Caco-2 (cell line): Measurements from ENCODE around the gene ADAMTS13. TPM values are rescaled to one million over a fixed set of nuclear protein-coding genes. Genes with fewer than 3 reads are reported as not detected.

ENCODE experiments used
- BruUV-seq: library from RNA; stranded (reverse); fragments of 400-500 nt; replicated peaks from 2 replicates; lab custom pipeline; 2021; lab: Mats Ljungman, UMichigan
- CTCF ChIA-PET: fragments of 300-600 bp; sonication (Branson Sonifier 250); formaldehyde crosslinking; loops from one replicate; lab custom pipeline; 2022; ENCODE audit warnings: antibody characterized with exemption; lab: Charles Lee
- POLR2A ChIA-PET: fragments of 300-600 bp; sonication (Branson Sonifier 250); formaldehyde crosslinking; loops from one replicate; lab custom pipeline; 2022; ENCODE audit warnings: antibody characterized with exemption; lab: Charles Lee
- DNase-seq, 2 experiments: peaks; one replicate each; pipeline versions ENCODE4 v3.0.0 to v3.0.0-alpha.2; 2020 to 2022
- H3K27me3 ChIP-seq: replicated peaks from 2 replicates; pipeline ENCODE4 v1.6.0; 2011; ENCODE audit warnings: low read length; ENCODE audit not compliant: control insufficient read depth, insufficient read depth
- H3K36me3 ChIP-seq: 2 replicates; pipeline ENCODE4 v1.5.1; 2011; ENCODE audit warnings: low read length; ENCODE audit not compliant: control insufficient read depth, insufficient read depth
- H3K4me1 ChIP-seq: fragments of 250-450 bp; sonication (Bioruptor Pico); 2 replicates; pipeline ENCODE4 v1.5.1; 2020; ENCODE audit warnings: mild to moderate bottlenecking
- H3K4me3 ChIP-seq: 2 replicates; pipeline ENCODE4 v1.5.1; 2011; ENCODE audit warnings: low read depth, mild to moderate bottlenecking, control low read depth, low read length
- H3K9me3 ChIP-seq: fragments of 250-450 bp; sonication (Bioruptor Pico); 2 replicates; pipeline ENCODE4 v1.5.1; 2020; ENCODE audit warnings: mild to moderate bottlenecking, moderate library complexity
- H3K27ac Mint-ChIP-seq: one replicate; pipeline ENCODE4 v1.8.0; 2022; ENCODE audit warnings: mixed read lengths; ENCODE audit not compliant: unreplicated experiment
- H3K27me3 Mint-ChIP-seq: one replicate; pipeline ENCODE4 v1.8.0; 2022; ENCODE audit warnings: mixed read lengths; ENCODE audit not compliant: insufficient read depth, unreplicated experiment
- H3K36me3 Mint-ChIP-seq: one replicate; pipeline ENCODE4 v1.8.0; 2022; ENCODE audit warnings: mild to moderate bottlenecking, mixed read lengths; ENCODE audit not compliant: insufficient read depth, unreplicated experiment
- H3K4me1 Mint-ChIP-seq: one replicate; pipeline ENCODE4 v1.8.0; 2022; ENCODE audit warnings: low read depth, mixed read lengths; ENCODE audit not compliant: unreplicated experiment
- H3K4me3 Mint-ChIP-seq: one replicate; pipeline ENCODE4 v1.8.0; 2022; ENCODE audit warnings: mild to moderate bottlenecking, moderate library complexity, mixed read lengths; ENCODE audit not compliant: unreplicated experiment
- H3K9me3 Mint-ChIP-seq: one replicate; pipeline ENCODE4 v1.8.0; 2022; ENCODE audit warnings: mixed read lengths; ENCODE audit not compliant: unreplicated experiment
- intact Hi-C: fragments of 100-400 bp; cut with micrococcal nuclease; formaldehyde crosslinking; loops from one replicate; pipeline ENCODE4 v1.10.0; 2022; ENCODE audit not compliant: unreplicated experiment
- total RNA-seq: library from RNA; stranded (reverse); gene quantifications from 2 replicates; pipeline ENCODE4 v1.2.3, GENCODE V29; 2022
- TF ChIP-seq, protein P1 (sequence below), 2 experiments: fragments of 200-600 bp in 1 of 2; IDR thresholded peaks; 1 replicate in 1 of 2; 2 replicates in 1 of 2; pipeline versions ENCODE4 v1.5.1 to v1.8.0; 2011 to 2022; ENCODE audit warnings: antibody characterized with exemption in 1 of 2, control low read depth in 1 of 2, inconsistent platforms in 1 of 2, low read depth in 1 of 2, low read length in 1 of 2, mild to moderate bottlenecking in 1 of 2, moderate library complexity in 1 of 2; ENCODE audit not compliant: insufficient read depth in 1 of 2, severe bottlenecking in 1 of 2, unreplicated experiment in 1 of 2

ADAMTS13 gene
- total RNA-seq, 1 experiment from 2014 or later = 6.2 TPM

DNA sequence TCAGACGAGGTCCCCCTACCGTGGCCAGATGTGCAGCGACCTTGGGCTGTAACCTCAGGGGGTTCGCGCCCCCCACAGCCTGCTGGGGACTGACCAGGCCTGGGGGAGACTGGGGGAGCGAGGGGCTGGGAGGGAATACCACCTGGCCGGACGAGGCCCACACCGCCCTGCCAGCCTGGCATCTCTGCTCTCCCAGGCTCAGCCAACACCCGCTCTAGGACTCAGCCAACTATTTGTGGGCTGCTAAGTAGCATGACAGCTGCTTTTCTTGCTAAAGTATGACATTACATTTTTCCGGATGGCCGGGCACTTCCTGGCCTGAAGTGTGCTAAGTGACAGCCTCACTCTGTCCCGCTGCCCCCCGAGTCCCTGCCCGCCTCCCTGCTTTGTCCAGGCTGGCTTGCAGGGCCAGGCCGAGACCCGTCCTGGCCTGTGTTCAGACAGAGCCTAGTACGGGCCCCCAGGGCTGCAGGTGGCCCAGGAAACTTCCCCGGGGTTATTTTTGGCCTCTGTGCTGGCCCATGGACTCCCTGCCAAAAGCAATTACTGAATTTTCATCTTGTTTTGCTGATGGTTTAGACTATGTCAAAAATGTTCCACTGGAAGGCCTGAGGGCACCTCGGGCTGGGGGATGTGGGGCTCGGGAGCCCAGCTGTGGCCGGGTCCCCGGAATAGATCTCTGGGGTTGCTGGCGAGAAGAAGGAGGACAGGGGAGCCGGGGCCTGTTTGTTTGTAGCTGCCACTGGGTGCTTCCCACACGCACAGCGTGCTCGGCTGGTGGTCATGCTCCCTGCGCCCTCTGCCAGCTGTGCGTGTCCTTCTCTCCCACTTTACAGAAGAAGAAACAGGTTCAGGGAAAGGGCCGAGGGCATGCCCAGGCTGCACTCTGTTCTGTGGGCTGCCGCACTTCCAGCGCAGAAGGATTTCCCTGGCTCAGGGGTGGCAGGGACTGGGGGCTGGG, 70.2 kb downstream of the ADAMTS13 start:
- no TSS peak for BruUV-seq
- DNase-seq = no peak
- no peaks in the 10 kb centered on the region for H3K36me3 Mint-ChIP-seq
- H3K27ac Mint-ChIP-seq = no peak overlapping the region
- no peaks in the 10 kb centered on the region for H3K27me3 ChIP-seq
- H3K4me3 ChIP-seq = no peak overlapping the region
- intact Hi-C loops = no loop called here
- ChIA-PET CTCF (no interaction called here), POLR2A (no interaction called here)
- no peaks in the 10 kb centered on the region for H3K4me1 Mint-ChIP-seq
- TF ChIP-seq, protein P1, sequence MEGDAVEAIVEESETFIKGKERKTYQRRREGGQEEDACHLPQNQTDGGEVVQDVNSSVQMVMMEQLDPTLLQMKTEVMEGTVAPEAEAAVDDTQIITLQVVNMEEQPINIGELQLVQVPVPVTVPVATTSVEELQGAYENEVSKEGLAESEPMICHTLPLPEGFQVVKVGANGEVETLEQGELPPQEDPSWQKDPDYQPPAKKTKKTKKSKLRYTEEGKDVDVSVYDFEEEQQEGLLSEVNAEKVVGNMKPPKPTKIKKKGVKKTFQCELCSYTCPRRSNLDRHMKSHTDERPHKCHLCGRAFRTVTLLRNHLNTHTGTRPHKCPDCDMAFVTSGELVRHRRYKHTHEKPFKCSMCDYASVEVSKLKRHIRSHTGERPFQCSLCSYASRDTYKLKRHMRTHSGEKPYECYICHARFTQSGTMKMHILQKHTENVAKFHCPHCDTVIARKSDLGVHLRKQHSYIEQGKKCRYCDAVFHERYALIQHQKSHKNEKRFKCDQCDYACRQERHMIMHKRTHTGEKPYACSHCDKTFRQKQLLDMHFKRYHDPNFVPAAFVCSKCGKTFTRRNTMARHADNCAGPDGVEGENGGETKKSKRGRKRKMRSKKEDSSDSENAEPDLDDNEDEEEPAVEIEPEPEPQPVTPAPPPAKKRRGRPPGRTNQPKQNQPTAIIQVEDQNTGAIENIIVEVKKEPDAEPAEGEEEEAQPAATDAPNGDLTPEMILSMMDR (IDR thresholded peaks at IDR 0.05; ENCODE audit: insufficient read depth in 1 of 2, low read depth in 1 of 2, low read length in 1 of 2, severe bottlenecking in 1 of 2, unreplicated experiment in 1 of 2) = no peak
- H3K36me3 ChIP-seq = no peaks in the 10 kb centered on the region
- no peak overlapping the region for H3K4me3 Mint-ChIP-seq
- H3K27me3 Mint-ChIP-seq = no peaks in the 10 kb centered on the region
- no peaks in the 10 kb centered on the region for H3K4me1 ChIP-seq
- no peaks in the 10 kb centered on the region for H3K9me3 ChIP-seq
- H3K9me3 Mint-ChIP-seq = no peaks in the 10 kb centered on the region

DNA sequence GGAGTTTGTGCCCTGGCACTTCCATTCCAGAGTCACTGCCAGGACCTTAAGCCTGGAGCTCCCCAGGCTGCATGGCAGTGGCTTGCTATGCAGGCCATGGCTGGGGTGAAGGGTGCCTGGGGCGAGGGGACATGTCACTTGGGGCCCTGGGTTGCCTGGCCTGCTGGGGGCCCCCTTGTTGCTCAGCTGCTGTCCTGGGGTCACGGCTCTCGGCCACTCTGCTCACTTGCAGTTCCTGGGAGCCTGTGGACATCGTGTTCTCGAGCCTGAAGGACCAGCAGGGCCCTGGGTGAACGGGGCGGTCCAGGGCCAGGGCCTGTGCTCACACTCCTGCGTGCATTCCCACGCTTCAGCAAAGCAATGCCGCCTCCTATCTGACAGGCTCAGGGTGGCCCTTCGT, 71.3 kb downstream of the ADAMTS13 start:
- Histone ChIP-seq H3K4me1 (no peaks in the 10 kb centered on the region), H3K4me3 (no peak overlapping the region), H3K9me3 (no peaks in the 10 kb centered on the region), H3K36me3 (no peaks in the 10 kb centered on the region), H3K27me3 (no peaks in the 10 kb centered on the region)
- POLR2A ChIA-PET = no interaction called here
- Mint-ChIP-seq H3K27ac (no peak overlapping the region), H3K36me3 (no peaks in the 10 kb centered on the region), H3K4me3 (no peak overlapping the region), H3K9me3 (no peaks in the 10 kb centered on the region), H3K4me1 (no peaks in the 10 kb centered on the region), H3K27me3 (no peaks in the 10 kb centered on the region)
- TF ChIP-seq, protein P1 (IDR thresholded peaks at IDR 0.05; ENCODE audit: insufficient read depth in 1 of 2, low read depth in 1 of 2, low read length in 1 of 2, severe bottlenecking in 1 of 2, unreplicated experiment in 1 of 2) = no peak
- intact Hi-C loops = no loop called here
- no peak for DNase-seq
- no TSS peak for BruUV-seq
- CTCF ChIA-PET = no interaction called here

DNA sequence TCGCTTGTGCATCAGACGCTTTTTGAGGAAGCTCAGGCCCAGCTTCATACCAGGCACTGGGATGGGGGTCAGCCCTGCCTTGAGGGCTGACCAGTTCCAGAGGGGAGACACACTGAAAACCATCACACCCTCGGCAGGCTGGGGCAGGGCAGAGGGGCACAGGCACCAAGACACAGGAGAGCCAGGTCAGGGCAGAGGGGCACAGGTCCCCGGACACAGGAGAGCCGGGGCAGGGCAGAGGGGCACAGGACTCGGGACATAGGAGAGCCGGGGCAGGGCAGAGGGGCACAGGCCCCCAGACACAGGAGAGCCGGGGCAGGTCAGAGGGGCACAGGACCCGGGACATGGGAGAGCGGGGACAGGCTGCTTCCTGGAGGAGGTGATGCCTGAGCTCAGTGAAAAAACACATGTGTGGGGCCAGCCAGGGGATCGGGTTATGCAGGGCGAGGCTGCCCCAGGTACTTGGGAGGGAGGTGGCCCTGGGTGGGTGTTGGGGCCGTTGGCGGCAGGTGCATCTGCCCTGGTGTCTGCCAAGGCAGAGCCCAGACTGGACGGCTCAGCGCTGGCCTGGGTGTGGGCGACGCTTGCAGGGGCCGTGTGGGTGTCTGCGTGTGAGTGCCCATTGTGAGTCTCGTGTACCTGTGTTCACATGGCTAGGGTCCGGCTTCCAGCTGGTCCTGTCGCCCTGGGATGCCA, 71.8 kb downstream of the ADAMTS13 start:
- Histone ChIP-seq H3K4me3 (no peak overlapping the region), H3K36me3 (no peaks in the 10 kb centered on the region), H3K27me3 (no peaks in the 10 kb centered on the region), H3K4me1 (peaks cover 4% of the 10 kb centered on the region), H3K9me3 (no peaks in the 10 kb centered on the region)
- TF ChIP-seq, protein P1 (IDR thresholded peaks at IDR 0.05; ENCODE audit: insufficient read depth in 1 of 2, low read depth in 1 of 2, low read length in 1 of 2, severe bottlenecking in 1 of 2, unreplicated experiment in 1 of 2) = no peak
- ChIA-PET CTCF (interaction anchor here (1.2 kb wide), 1 partner anchor 308 kb away, joined by 4 read pairs; no protein-coding TSS in a partner anchor), POLR2A (no interaction called here)
- no TSS peak for BruUV-seq
- Mint-ChIP-seq H3K4me3 (no peak overlapping the region), H3K9me3 (no peaks in the 10 kb centered on the region), H3K36me3 (no peaks in the 10 kb centered on the region), H3K27ac (no peak overlapping the region), H3K27me3 (no peaks in the 10 kb centered on the region), H3K4me1 (no peaks in the 10 kb centered on the region)
- no peak for DNase-seq
- intact Hi-C loops = no loop called here
